ENCODE measurements around the gene CYP2D6. TPM values are rescaled to one million over a fixed set of nuclear protein-coding genes. Genes with fewer than 3 reads are reported as not detected.

CYP2D6 gene
- total and polyA plus RNA-seq, 2 of the 13 experiments (the other 11 are each of a cell fraction or from before 2014, with no cell fraction given): 1.0 to 3.7 TPM

DNA sequence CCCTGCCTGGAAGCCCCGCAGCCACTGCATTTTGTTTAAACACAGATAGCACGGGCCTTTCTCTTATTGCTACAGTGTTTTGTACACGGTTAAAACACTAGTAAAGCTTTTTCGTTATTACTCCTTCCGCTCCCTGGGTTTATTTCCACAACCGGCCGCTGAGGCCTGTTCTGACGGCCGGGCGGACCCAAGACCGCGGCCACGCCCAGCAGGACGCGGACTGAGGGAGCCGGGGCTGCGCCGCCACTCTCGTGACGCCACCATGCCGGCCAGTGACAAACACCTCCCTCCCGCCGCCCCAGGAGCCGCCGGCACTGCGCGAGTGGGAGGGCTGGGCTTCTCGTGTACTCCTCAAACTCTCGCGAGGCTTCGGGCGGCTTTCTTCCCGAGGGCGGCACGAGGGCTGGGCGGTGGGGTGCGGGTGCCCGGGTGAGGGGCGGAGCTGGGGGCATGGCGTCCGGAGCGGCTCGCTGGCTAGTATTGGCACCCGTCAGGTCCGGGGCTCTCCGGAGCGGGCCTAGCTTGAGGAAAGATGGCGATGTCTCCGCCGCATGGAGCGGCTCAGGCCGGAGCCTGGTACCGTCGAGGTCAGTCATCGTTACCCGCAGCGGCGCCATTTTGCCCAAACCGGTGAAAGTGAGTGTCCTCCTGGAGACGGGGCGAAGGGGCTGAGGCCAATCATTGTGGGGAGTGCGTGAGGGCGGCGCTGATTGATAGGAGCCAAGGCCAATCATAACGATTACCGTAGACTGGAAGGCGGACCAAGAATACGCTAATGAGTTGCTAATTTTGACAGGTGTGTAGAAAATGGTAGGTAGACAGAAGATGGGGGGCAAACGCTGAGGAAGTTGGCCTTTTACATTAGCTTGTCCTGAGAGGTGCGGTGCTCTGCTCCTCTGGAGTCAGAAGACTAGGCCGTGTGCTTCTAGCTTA is 51.0 kb downstream of the CYP2D6 start, which contains the start of gene SMDT1 (continued):
- TF ChIP-seq, protein P1, sequence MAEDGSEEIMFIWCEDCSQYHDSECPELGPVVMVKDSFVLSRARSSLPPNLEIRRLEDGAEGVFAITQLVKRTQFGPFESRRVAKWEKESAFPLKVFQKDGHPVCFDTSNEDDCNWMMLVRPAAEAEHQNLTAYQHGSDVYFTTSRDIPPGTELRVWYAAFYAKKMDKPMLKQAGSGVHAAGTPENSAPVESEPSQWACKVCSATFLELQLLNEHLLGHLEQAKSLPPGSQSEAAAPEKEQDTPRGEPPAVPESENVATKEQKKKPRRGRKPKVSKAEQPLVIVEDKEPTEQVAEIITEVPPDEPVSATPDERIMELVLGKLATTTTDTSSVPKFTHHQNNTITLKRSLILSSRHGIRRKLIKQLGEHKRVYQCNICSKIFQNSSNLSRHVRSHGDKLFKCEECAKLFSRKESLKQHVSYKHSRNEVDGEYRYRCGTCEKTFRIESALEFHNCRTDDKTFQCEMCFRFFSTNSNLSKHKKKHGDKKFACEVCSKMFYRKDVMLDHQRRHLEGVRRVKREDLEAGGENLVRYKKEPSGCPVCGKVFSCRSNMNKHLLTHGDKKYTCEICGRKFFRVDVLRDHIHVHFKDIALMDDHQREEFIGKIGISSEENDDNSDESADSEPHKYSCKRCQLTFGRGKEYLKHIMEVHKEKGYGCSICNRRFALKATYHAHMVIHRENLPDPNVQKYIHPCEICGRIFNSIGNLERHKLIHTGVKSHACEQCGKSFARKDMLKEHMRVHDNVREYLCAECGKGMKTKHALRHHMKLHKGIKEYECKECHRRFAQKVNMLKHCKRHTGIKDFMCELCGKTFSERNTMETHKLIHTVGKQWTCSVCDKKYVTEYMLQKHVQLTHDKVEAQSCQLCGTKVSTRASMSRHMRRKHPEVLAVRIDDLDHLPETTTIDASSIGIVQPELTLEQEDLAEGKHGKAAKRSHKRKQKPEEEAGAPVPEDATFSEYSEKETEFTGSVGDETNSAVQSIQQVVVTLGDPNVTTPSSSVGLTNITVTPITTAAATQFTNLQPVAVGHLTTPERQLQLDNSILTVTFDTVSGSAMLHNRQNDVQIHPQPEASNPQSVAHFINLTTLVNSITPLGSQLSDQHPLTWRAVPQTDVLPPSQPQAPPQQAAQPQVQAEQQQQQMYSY (CRISPR knock-in tag; IDR thresholded peaks at IDR 0.05): peak; percentile 25
- peak; percentile 33; the same call in 1 of the 2 replicates for TF ChIP-seq MTF2 (CRISPR knock-in tag; IDR thresholded peaks at IDR 0.05; ENCODE audit: borderline replicate concordance)
- no peak for TF ChIP-seq PLRG1 (conservative IDR thresholded peaks at IDR 0.05)
- TF ChIP-seq, protein P2, sequence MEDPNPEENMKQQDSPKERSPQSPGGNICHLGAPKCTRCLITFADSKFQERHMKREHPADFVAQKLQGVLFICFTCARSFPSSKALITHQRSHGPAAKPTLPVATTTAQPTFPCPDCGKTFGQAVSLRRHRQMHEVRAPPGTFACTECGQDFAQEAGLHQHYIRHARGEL (CRISPR knock-in tag; IDR thresholded peaks at IDR 0.05): no peak
- TF ChIP-seq HCFC1 (IDR thresholded peaks at IDR 0.05; ENCODE audit: low read depth, low read length): no peak
- no peak for TF ChIP-seq NR3C1 (CRISPR knock-in tag; IDR thresholded peaks at IDR 0.05)
- TF ChIP-seq, protein P3, sequence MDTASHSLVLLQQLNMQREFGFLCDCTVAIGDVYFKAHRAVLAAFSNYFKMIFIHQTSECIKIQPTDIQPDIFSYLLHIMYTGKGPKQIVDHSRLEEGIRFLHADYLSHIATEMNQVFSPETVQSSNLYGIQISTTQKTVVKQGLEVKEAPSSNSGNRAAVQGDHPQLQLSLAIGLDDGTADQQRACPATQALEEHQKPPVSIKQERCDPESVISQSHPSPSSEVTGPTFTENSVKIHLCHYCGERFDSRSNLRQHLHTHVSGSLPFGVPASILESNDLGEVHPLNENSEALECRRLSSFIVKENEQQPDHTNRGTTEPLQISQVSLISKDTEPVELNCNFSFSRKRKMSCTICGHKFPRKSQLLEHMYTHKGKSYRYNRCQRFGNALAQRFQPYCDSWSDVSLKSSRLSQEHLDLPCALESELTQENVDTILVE (CRISPR knock-in tag; IDR thresholded peaks at IDR 0.05): no peak; the same call in 1 of the 2 replicates
- TF ChIP-seq, protein P4, sequence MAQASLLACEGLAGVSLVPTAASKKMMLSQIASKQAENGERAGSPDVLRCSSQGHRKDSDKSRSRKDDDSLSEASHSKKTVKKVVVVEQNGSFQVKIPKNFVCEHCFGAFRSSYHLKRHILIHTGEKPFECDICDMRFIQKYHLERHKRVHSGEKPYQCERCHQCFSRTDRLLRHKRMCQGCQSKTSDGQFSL (CRISPR knock-in tag; IDR thresholded peaks at IDR 0.05): no peak
- peak; percentile 92; the same call in 1 of the 2 replicates for TF ChIP-seq NFKB2 (CRISPR knock-in tag; IDR thresholded peaks at IDR 0.05; ENCODE audit: borderline replicate concordance)
- no peak for TF ChIP-seq ZNF790 (CRISPR knock-in tag; IDR thresholded peaks at IDR 0.05; ENCODE audit: borderline replicate concordance)
- no peak for TF ChIP-seq SETDB1 (CRISPR knock-in tag; IDR thresholded peaks at IDR 0.05; ENCODE audit: borderline replicate concordance)
- no peak for TF ChIP-seq SCMH1 (CRISPR knock-in tag; IDR thresholded peaks at IDR 0.05; ENCODE audit: borderline replicate concordance)
- TF ChIP-seq, protein P5, sequence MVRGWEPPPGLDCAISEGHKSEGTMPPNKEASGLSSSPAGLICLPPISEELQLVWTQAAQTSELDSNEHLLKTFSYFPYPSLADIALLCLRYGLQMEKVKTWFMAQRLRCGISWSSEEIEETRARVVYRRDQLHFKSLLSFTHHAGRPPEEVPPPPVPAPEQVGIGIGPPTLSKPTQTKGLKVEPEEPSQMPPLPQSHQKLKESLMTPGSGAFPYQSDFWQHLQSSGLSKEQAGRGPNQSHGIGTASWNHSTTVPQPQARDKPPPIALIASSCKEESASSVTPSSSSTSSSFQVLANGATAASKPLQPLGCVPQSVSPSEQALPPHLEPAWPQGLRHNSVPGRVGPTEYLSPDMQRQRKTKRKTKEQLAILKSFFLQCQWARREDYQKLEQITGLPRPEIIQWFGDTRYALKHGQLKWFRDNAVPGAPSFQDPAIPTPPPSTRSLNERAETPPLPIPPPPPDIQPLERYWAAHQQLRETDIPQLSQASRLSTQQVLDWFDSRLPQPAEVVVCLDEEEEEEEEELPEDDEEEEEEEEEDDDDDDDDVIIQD (CRISPR knock-in tag; IDR thresholded peaks at IDR 0.05; ENCODE audit: low read depth): no peak
- no peak for TF ChIP-seq IKZF4 (CRISPR knock-in tag; IDR thresholded peaks at IDR 0.05; ENCODE audit: borderline replicate concordance, low read depth, not compliant biosample characterization)
- no peak for TF ChIP-seq KDM1A (CRISPR knock-in tag; IDR thresholded peaks at IDR 0.05)
- TF ChIP-seq FOSL1 (CRISPR knock-in tag; IDR thresholded peaks at IDR 0.05; ENCODE audit: borderline replicate concordance): no peak
- TF ChIP-seq, protein P6, sequence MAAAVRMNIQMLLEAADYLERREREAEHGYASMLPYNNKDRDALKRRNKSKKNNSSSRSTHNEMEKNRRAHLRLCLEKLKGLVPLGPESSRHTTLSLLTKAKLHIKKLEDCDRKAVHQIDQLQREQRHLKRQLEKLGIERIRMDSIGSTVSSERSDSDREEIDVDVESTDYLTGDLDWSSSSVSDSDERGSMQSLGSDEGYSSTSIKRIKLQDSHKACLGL (CRISPR knock-in tag; IDR thresholded peaks at IDR 0.05): peak; percentile 88
- TF ChIP-seq, protein P7, sequence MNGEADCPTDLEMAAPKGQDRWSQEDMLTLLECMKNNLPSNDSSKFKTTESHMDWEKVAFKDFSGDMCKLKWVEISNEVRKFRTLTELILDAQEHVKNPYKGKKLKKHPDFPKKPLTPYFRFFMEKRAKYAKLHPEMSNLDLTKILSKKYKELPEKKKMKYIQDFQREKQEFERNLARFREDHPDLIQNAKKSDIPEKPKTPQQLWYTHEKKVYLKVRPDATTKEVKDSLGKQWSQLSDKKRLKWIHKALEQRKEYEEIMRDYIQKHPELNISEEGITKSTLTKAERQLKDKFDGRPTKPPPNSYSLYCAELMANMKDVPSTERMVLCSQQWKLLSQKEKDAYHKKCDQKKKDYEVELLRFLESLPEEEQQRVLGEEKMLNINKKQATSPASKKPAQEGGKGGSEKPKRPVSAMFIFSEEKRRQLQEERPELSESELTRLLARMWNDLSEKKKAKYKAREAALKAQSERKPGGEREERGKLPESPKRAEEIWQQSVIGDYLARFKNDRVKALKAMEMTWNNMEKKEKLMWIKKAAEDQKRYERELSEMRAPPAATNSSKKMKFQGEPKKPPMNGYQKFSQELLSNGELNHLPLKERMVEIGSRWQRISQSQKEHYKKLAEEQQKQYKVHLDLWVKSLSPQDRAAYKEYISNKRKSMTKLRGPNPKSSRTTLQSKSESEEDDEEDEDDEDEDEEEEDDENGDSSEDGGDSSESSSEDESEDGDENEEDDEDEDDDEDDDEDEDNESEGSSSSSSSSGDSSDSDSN (CRISPR knock-in tag; IDR thresholded peaks at IDR 0.05): peak; percentile 65

Measured in HepG2 (cell line).